GM21737 (cell line): Measurements from ENCODE around the gene ADGRB3.
"Not testable (repeated sequence)": the region's sequence is repeated elsewhere in the genome, so short reads cannot be mapped to it uniquely, and the experiment has no call there.

Experiments
- ATAC-seq: cut with Tn5 transposase; IDR thresholded peaks from one replicate; pipeline ENCODE4 v1.9.1; 2021; ENCODE audit warnings: mild to moderate bottlenecking, moderate library complexity; ENCODE audit not compliant: unreplicated experiment

The ADGRB3 gene

DNA sequence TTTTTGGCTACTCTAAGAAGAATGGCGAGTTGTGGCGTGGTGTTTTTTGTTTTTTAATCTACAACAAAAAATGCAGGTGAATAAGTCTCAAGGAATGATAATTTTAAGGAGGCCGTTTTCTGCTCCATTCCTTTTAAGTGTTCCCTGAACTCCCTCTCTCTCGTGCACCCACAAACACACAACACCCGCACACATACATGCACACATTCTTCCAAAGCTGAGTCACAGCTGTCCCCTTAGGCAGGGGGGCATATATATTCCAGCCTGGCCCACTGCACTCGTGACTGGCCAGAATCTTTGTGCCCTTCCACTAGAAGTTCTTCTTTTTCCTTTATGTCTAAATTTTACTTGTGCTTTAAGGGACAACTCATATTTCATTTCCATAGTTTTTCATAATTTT is 756.0 kb downstream of the ADGRB3 start:
- ATAC-seq = no peak

DNA sequence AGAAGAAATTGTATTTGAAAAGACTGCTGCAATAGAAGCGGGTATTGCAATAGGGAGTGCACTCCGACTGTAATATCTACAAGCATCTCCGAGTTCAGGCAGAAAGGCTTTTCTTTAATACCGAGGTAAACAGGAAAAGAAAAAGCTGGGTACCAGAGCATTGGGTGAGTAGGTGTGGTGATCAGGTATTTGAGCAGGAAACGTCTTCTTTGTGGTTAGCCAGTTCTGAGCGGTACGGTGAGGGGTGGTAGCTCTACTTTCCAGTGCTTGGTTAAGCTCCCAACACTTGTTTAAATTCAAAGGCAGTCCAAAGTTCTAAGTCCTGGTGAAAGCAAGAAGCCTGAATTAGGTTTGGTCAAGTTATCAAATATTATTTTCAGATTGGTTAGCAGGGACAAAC is 757.7 kb downstream of the ADGRB3 start:
- no peak for ATAC-seq

- no peak for ATAC-seq
These were observed 763.2 kb downstream of the ADGRB3 start for GRCh38 chr6:69398311-69398710.

DNA sequence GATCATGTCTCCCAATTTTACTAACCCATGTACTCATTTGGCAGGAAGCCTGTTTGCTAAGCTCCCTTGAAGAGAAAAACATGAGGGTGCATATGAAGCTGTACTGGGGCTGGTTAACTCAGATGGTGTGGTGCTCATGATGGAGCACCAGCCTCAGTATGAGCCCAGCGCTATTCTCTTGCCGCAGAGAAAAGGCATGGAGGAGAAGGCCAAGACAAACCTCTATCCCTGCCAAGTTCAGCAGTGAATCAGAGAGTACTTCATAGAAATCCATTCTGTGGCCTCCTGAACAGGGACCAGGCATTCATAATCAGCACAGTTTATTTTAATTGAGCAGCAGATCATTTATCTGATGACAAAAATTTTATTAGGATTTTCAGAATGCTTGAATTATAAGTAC is 763.6 kb downstream of the ADGRB3 start:
- no peak for ATAC-seq

DNA sequence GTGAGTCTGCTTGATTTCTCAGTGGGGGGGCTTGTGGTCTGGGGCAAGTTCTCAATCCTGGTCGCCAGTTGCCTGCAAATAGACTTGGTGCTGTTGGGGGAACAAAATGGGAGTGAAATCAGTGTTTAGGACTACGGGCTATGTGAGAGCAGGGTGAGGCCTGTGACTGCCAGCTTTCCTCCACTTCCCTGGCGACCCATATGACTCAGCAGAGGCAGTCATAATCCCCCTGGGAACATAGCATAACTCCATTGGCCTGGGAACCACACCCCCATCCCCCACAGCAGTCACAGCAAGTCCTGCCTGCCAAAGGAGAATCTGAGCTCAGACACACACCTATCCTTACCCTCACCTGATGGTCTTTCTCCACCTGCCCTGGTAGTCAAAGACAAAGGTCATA is 773.8 kb downstream of the ADGRB3 start:
- no peak for ATAC-seq

DNA sequence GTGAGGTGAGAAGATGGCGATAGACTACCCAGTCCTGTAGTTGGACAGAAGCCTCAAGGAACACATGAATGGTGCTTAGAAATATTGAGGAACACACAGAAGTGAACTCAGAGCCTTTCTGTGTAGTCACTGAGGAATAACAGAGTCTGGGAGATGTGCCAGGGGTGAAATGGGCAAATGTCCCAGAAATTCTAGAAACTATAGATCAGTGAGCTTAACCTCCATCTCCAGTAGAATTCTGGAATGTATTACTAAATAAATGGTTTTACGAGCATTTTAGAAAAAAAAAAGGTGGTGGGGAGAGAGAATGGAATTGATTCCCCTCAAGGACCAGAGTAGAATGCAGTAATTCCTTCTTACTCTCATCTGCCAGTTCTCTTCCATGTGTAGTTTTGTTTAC is 781.7 kb downstream of the ADGRB3 start:
- no peak for ATAC-seq

- ATAC-seq = no peak
These were observed 786.2 kb downstream of the ADGRB3 start for GRCh38 chr6:69421269-69421668.

DNA sequence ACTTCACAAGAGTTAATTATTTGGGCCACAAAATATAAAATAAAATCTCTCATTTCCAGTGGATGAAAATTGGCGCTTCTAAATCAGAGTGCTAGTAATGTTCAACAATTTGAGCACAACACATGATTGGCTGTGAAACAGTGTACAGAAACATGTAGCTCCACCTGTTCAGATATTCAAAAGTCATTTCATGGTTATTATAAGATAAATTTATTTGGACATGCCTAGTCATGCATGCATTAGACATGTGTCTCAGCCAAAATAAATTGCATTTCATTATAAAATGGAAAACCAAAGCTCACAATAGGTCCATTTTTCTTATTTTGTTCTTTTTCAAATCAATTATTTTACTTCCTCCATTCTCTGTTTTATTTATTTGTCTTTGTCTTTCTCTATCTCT is 786.9 kb downstream of the ADGRB3 start:
- no peak for ATAC-seq

DNA sequence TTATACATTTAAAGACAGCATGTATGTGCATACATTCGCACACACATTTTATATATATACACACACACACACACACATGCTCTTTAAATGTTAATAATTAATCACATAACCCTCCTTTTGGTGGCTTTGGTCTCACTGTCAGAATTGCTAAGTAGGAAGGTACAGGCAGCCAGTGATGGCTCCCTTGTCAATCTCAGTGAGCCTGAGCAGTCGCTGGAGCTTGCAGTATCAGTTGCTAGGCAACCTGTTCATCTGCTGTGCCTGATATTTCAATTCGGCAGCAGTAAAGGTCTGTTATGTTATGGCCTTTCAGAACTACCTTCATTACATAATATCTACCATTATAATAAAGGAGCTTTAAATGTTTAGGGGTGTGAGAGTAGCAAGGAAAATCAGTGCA is 787.4 kb downstream of the ADGRB3 start:
- no peak for ATAC-seq

DNA sequence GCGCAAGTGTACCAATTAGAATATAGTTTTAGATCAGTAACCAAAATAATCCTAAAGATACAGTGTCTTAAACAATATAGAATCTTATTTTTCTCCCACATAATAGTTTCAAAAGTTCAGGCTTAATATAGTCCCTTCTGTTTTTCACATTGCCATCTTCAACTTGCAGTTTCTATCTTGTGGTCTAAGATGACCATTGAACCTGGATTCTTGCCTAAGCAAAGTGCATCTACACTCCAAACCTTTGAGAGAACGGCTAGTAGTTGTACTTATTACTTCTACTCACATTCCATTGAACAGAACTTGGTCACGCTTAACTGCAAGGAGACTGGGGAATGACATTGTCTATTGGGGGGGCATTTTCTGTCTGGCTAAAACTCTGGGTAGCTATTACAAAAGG is 788.7 kb downstream of the ADGRB3 start:
- no peak for ATAC-seq

GRCh38 chr6:69424581-69424980 is 789.5 kb downstream of the ADGRB3 start:
- ATAC-seq = no peak

DNA sequence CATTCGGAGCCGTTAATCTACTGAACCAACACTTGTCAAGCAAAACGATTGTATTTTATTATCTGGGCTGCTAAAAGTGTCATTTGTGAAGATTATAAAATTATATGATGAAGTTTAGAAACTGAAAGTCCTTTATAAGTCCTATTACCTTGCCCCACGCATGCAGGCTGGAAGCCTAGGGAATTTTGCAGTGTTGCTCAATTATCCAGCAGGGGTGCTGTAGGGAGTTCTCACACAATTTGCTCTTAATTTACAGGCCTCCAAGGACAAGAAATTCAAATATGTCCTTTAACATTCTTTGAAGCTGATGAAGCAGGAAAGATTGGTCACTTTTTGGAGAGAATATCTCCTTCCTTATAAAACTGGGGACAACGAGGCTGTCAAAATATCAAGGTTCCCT is 792.8 kb downstream of the ADGRB3 start:
- ATAC-seq = no peak

DNA sequence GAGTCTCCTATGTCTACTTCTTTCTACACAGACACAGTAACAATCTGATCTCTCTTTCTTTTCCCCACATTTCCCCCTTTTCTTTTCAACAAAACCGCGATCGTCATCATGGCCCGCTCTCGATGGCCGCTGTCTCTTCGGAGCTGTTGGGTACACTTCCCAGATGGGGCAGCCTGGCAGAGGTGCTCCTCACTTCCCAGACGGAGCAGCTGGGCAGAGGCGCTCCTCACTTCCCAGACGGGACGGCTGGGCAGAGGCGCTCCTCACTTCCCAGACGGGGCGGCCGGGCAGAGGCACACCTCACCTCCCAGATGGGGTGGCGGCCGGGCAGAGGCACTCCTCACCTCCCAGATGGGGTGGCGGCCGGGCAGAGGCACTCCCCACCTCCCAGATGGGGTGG is 797.1 kb downstream of the ADGRB3 start:
- ATAC-seq = not testable (repeated sequence)

- not testable (repeated sequence) for ATAC-seq
These were observed 798.0 kb downstream of the ADGRB3 start for GRCh38 chr6:69433116-69433515.

GRCh38 chr6:69438113-69438512 is 803.0 kb downstream of the ADGRB3 start:
- ATAC-seq = no peak
